Stimulated activated CD4-positive, alpha-beta T cell treated with anti-CD3 and anti-CD28 coated beads, TNF-alpha, amount 100 ng/mL, for 48 hours (primary cell): ENCODE results near the gene PTPRK.
"Not testable (repeated sequence)": the region's sequence is repeated elsewhere in the genome, so short reads cannot be mapped to it uniquely, and the experiment has no call there.

Source experiments
- DNase-seq, 3 donors: peaks; one replicate each; pipeline ENCODE4 v3.0.0-alpha.2; 2020; ENCODE audit warnings: low read depth in 3 of 3

Gene PTPRK

DNA sequence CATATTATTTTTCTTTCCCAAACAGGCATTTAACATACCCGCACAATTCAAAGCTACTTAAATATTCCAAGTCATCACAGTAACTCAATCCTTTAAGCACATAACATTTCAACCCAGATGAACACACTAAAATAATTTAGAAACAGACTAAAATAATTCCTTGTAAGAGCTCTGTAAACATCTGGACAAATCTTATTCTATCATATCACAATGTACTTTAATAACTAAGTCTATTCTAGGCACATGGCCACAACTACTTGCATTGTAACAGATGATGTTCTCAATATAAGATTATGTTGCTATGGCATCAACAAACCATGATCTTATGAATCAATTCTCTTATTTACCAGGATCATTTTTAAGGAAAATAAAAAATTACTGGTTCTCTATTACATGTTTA lies 496.4 kb downstream of the PTPRK start:
- no peak for DNase-seq

DNA sequence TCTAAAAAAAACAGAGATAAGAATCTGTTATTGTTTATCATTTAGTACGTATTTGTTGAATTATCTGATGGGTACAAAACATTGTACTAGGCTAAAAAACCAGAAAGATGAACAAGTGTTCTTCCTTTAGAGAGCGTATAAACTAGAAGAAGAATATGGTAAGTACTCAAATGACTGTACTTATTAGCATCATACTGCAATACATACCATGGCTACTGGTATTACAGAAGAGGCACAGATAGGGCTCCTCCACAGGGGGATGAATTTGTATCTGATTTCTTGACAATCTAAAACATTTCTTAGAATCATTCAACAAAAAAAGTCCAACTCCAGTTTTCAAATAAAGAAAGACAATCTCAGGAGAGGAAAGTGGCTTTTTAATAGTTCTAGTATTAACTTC lies 501.6 kb downstream of the PTPRK start:
- no peak for DNase-seq

DNA sequence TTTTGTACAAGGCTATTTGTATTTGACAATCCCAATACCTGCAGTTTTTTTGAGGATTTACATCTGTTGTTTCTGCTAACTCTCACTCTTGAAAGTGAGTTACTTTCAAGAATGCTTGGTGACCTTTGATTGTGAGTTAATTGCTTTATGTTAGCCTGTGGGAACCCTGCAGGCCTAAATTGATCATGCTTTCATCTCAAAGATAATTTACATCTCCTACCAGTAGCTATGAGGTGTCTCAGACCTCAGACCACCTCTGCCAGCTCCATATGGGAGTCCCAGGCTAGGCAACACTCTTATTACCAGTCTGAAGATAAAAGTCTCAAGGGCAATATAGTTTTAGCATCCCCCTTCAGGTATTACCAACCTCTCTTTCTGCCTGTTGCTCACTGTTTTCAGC lies 503.1 kb downstream of the PTPRK start:
- DNase-seq: no peak

DNA sequence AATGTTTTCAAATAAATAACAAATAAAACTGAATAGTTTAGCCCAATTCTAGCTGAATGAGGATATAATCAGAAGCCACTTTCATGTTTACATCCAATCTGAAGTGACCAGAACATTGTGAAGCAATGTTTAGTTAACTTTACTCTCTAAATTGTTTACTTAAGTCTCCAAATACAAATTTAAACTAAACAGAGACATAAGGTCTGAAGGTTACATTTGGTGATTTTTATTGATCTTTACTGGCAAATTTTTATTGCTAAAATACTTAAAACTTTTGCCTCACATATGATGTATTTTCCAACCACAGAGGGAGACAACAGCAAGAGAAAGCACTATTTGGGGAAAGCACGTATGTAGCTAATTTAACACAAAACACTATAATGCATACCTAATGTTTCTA lies 512.7 kb downstream of the PTPRK start:
- DNase-seq: no peak

DNA sequence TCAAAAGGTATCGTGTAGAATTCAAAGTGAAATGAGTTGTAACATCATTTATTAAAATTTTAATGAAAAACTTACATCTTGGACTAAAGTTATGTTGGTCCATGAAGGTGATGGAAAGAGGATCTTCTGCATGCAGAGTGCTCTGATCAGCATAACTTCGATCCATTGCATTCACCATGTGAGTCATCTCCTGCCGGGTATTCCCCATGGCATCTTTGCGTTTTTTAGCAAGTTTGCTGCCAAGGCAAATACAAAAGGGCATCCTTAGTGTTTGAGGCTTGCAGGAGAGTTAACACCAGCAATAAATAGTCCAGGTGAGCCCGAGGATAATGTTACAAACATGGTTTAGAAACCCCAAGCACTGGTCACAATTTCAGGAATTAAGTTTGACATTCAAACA lies 515.4 kb downstream of the PTPRK start:
- DNase-seq: no peak

DNA sequence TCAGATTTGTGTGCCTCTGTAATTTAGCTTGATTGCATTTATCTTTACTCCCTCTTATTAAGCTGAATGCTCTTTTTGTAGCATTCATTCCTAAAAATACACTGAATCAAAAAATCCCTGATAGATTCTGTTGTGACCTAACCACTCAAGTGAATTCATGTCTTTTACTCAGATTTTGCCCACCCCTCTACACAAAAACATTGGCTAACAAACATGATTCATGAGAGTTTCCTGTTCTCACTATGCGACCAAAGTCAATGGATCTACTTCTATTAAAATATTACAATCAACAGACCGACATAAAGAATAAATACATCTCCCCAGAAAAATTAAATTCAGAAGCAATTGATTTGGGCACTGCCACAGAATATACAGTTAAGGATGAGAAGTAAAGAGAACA lies 520.0 kb downstream of the PTPRK start:
- DNase-seq: no peak

- no peak for DNase-seq
Measured at GRCh38 chr6:127998985-127999384, 521.4 kb downstream of the PTPRK start.

- DNase-seq: no peak
Measured at GRCh38 chr6:127997496-127998164, 522.8 kb downstream of the PTPRK start.

GRCh38 chr6:127996925-127997324 lies 523.5 kb downstream of the PTPRK start:
- DNase-seq: no peak

DNA sequence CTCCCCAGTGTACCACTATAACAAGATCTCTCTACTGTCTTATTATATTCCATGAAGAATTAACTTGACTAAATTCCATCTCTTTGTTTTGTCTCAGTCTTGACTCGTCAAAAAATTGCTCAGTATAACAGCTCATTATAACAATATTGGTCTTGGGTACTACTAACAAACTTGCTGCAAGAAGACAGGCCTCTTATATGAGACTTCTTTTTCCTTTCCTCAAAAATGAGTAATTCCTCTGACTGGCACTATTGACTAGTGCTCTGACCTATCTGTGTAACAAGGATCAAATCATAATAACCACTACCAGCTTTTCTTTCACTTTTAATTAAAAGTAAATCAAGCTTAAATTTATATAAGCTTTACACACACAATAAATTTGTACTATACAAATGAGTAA lies 528.3 kb downstream of the PTPRK start:
- DNase-seq: no peak

GRCh38 chr6:127990074-127990473 lies 530.3 kb downstream of the PTPRK start:
- no peak for DNase-seq

DNA sequence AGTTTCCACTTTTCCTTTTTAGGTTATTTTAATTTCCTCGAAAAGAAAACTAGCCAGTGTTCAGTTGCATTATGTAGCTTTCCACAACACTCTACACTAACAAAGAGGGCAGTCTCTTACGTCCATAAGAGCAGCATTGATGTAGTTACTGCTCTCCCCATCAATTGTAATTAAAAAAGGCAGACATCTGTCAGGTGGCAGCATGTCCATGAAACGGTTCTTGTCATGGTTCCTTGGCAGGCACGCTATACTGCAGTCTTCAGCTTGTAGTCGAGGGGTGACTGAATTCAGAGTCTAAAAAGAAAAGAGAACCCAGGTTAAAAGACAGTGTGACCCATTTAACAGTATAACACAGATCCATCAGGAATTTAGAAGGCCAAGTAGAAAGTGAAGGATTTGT lies 539.4 kb downstream of the PTPRK start:
- no peak for DNase-seq

DNA sequence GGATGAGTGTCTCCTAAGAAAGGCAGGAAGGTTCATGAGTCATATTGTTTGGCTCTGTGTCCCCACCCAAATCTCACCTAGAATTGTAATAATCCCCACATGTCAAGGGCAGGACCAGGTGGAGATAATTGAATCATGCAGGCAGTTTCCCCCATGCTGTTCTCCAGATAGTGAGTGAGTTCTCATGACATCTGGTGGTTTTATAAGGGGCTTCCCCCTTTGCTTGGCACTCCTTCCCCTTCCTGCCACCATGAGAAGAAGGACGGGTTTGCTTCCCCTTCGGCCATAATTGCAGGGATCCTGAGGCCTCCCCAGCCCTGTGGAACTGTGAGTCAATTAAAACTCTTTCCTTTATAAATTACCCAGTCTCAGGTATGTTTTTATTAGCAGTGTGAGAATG lies 542.2 kb downstream of the PTPRK start:
- not testable (repeated sequence) for DNase-seq

GRCh38 chr6:127976796-127977195 lies 543.6 kb downstream of the PTPRK start:
- no peak for DNase-seq

DNA sequence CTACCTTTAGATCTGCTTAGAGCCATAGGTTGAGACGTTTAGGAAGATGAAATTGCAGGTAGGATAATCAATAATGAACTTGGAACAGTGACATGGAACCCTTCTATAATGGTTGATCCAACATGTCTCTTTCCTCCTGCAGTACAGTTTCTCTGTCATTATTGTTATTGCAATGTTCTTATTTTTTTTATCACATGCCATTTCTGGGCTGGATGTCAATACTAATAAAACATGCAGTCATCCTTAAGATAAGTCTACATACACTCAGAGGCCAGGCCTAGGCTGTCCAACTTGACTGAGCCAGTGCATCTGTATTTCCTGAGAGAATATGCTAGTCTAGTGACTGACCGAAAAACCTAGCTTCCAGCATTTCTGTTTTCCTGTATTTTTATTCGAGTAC lies 544.3 kb downstream of the PTPRK start:
- no peak for DNase-seq

GRCh38 chr6:127972815-127973214 lies 547.6 kb downstream of the PTPRK start:
- DNase-seq: peak; percentile 12 to 32 (median 31)

DNA sequence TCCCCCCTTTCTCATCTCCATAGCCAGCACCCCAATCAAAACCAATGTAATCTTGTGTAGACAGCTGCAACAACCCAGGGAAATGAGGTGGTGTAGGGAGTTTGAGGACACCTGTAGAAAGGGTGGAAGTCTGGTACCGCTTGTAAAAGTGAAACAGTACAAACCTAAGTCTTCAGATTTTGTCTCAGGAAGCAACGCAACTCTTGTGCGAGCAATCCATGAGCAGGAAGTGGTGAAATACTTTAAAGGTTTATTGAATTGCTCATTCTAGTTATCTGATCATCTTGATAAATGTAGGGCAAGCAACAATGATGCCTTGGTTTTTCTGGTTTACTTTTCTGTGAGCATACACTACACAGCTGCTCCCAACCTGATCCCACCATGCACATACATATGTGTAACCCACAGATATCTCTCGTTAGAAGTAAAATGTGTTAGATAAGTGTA lies 548.4 kb downstream of the PTPRK start:
- peak in 1 of 3 donors; percentile 21 for DNase-seq

DNA sequence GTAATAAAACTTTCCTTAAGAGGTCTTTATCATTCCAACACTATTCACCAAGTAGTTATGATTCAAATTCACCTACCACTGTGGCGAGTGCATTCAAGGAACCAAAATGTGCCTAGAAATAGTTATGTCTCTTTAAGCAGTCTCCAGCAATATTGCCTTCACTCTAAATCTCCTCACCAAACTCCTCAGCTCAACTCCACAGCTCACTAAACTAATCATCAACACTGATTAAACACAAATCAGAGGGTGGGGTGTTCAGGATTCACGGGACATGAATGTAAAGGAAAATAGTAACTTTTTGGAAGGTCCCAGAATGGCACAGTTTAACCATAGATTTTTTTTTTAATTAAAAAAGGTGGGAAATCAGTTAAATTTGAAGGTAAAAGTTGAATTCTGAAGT lies 549.0 kb downstream of the PTPRK start:
- DNase-seq: no peak

- no peak for DNase-seq
Measured at GRCh38 chr6:127969701-127970100, 550.7 kb downstream of the PTPRK start.

DNA sequence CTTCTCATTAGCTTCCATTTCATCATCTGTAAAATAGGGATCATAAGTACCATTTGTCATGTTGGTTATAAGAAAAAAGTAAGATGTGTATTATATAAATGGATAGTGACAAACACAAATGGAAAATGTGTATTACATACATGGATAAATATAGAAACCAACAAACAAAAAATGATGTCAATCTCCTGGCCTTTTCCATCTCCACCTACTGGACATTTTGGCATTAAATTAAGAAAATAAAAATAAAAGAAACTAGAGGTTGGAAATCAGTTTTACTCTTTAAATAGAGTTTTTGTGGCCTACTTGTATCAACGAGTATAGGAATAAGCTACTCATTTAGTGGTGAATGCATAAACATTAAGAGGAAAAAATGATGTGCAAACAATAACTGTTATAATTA lies 552.0 kb downstream of the PTPRK start:
- no peak for DNase-seq

- no peak for DNase-seq
Measured at GRCh38 chr6:127967708-127968107, 552.7 kb downstream of the PTPRK start.

- DNase-seq: no peak
Measured at GRCh38 chr6:127966616-127967015, 553.8 kb downstream of the PTPRK start.

DNA sequence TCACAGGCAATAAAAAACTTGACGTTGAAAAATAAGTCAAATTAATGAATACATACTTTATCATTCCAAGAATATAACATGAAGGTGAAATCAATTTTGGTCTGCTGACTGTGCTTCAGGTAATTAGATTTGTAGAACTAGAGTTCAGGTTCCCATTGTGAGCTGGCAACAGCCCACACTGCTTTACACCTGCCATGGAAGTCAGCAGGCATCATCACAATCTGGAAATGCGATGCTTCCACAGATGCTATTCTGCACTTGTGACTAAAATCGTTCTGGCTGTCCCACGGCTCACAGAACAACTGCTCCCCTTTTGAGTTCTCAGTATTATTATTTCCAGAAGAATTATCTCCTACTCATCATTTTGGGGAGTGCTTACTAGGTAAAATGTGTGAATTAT lies 556.9 kb downstream of the PTPRK start:
- DNase-seq: no peak

- no peak for DNase-seq
Measured at GRCh38 chr6:127959869-127960268, 560.5 kb downstream of the PTPRK start.
